ENCODE results near the gene KMT2C. TPM values are rescaled to one million over a fixed set of nuclear protein-coding genes. Genes with fewer than 3 reads are reported as not detected.

The KMT2C gene
- total RNA-seq, 2 experiments from 2014 or later, result 35.7 to 36.6 TPM

DNA sequence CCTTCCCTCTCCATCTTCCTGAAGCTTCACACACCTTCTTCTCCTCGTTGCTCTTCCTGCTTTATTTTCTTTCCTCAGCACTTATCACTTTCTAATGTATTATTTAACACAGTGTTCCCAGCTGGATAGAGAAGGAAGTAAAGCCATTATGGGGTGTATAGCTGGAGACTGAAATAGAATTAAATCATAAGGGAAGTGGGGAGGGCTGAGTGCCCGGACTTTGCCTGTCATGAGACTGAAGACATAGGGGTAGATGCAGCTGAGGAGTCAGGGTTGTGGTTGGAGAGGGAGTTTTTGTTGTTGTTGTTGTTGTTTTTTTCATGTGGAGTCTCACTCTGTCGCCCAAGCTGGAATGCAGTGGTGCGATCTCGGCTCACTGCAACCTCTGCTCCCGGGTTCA, 345.1 kb downstream of the KMT2C start:
- ChIA-PET POLR2A (no interaction called here), CTCF (no interaction called here)
- H3K27ac Mint-ChIP-seq, result no peak overlapping the region
- H3K36me3 Mint-ChIP-seq, result peaks cover 18% of the 10 kb centered on the region
- no peak overlapping the region for H3K4me3 Mint-ChIP-seq
- no peak for DNase-seq
- H3K27me3 Mint-ChIP-seq, result no peaks in the 10 kb centered on the region
- intact Hi-C loops (cut with micrococcal nuclease), result no loop called here
- peaks cover 20% of the 10 kb centered on the region for H3K9me3 Mint-ChIP-seq
- H3K4me1 Mint-ChIP-seq (ENCODE audit: low read depth), result no peaks in the 10 kb centered on the region

DNA sequence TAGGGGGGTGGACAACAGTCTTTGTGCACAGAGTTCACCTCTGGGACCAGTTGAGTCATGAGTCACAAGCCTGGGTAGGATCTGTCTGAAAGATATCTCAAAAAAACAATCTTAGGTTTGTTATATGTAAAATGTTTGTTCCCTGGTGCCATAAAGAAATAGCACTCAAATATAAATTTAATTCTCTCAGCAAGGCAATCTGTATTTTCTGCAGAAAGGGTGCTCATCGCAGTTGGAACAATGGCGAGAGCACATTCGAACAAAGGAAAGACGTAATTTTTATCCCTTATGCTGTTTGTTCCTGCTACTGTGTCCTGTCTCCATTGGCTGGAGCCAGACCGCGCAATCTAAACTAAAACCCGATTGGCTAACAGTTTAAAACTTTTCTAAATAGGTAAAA, 346.6 kb downstream of the KMT2C start:
- intact Hi-C loops (cut with micrococcal nuclease), result no loop called here
- H3K4me3 Mint-ChIP-seq, result no peak overlapping the region
- H3K27me3 Mint-ChIP-seq, result no peaks in the 10 kb centered on the region
- peaks cover 20% of the 10 kb centered on the region for H3K9me3 Mint-ChIP-seq
- no peaks in the 10 kb centered on the region for H3K4me1 Mint-ChIP-seq (ENCODE audit: low read depth)
- ChIA-PET CTCF (no interaction called here), POLR2A (no interaction called here)
- H3K36me3 Mint-ChIP-seq, result peaks cover 21% of the 10 kb centered on the region
- no peak overlapping the region for H3K27ac Mint-ChIP-seq
- DNase-seq, result no peak

GRCh38 chr7:152086513-152086912, 349.3 kb downstream of the KMT2C start:
- Mint-ChIP-seq H3K9me3 (peaks cover 20% of the 10 kb centered on the region), H3K27me3 (no peaks in the 10 kb centered on the region), H3K4me3 (no peak overlapping the region), H3K36me3 (peaks cover 25% of the 10 kb centered on the region), H3K27ac (no peak overlapping the region), H3K4me1 (ENCODE audit: low read depth) (no peaks in the 10 kb centered on the region)
- DNase-seq, result no peak
- ChIA-PET CTCF (no interaction called here), POLR2A (no interaction called here)
- intact Hi-C loops (cut with micrococcal nuclease), result no loop called here

GRCh38 chr7:152085131-152085530, 350.7 kb downstream of the KMT2C start:
- Mint-ChIP-seq H3K27ac (no peak overlapping the region), H3K36me3 (peaks cover 25% of the 10 kb centered on the region), H3K4me3 (no peak overlapping the region), H3K9me3 (peaks cover 20% of the 10 kb centered on the region), H3K27me3 (no peaks in the 10 kb centered on the region), H3K4me1 (ENCODE audit: low read depth) (no peaks in the 10 kb centered on the region)
- ChIA-PET POLR2A (no interaction called here), CTCF (no interaction called here)
- intact Hi-C loops (cut with micrococcal nuclease), result no loop called here
- no peak for DNase-seq

Other genes with a start within 250 kb of the KMT2C start
- gene XRCC2, start 240.1 kb upstream of the KMT2C start, total RNA-seq, result 10 to 100 TPM; 13.6 to 15.0 TPM

Data from activated CD4-positive, alpha-beta memory T cell treated with anti-CD3 and anti-CD28 coated beads for 36 hours (primary cell).